Nephron (organoid): ENCODE results near the gene URB2.

Experiments
- H3K27ac Mint-ChIP-seq, 3 experiments: 2 replicates each; pipeline ENCODE4 v1.8.0; 2020; ENCODE audit warnings: mixed read lengths in 3 of 3, mild to moderate bottlenecking in 2 of 3, moderate library complexity in 1 of 3
- H3K27me3 Mint-ChIP-seq: 2 replicates; pipeline ENCODE4 v1.8.0; 2021; ENCODE audit warnings: low read depth, mild to moderate bottlenecking, moderate library complexity, mixed read lengths
- H3K36me3 Mint-ChIP-seq: 2 replicates; pipeline ENCODE4 v1.8.0; 2020; ENCODE audit warnings: low read depth, mixed read lengths
- H3K4me1 Mint-ChIP-seq: 2 replicates; pipeline ENCODE4 v1.8.0; 2020; ENCODE audit warnings: mixed read lengths
- H3K4me3 Mint-ChIP-seq, 3 experiments: 2 replicates each; pipeline ENCODE4 v1.8.0; 2020; ENCODE audit warnings: mild to moderate bottlenecking in 3 of 3, mixed read lengths in 3 of 3, moderate library complexity in 2 of 3
- H3K9me3 Mint-ChIP-seq: 2 replicates; pipeline ENCODE4 v1.8.0; 2020; ENCODE audit warnings: mixed read lengths
- CTCF ChIP-seq, 3 experiments: fragments of 200-600 bp; sonication (generic); IDR thresholded peaks; one replicate each; pipeline ENCODE4 v1.5.0; 2021; ENCODE audit warnings: antibody characterized with exemption in 3 of 3; ENCODE audit not compliant: unreplicated experiment in 3 of 3

URB2 gene

GRCh38 chr1:229642970-229643369 lies 16.9 kb downstream of the URB2 start:
- Mint-ChIP-seq H3K4me3 (no peak overlapping the region), H3K9me3 (no peaks in the 10 kb centered on the region), H3K27ac (no peak overlapping the region), H3K36me3 (peaks cover 37% of the 10 kb centered on the region), H3K4me1 (no peaks in the 10 kb centered on the region), H3K27me3 (no peaks in the 10 kb centered on the region)
- no peak for TF ChIP-seq CTCF (IDR thresholded peaks at IDR 0.05; ENCODE audit: unreplicated experiment in 3 of 3)

- Mint-ChIP-seq H3K27ac (no peak overlapping the region), H3K4me3 (no peak overlapping the region), H3K27me3 (no peaks in the 10 kb centered on the region), H3K36me3 (peaks cover 30% of the 10 kb centered on the region), H3K9me3 (no peaks in the 10 kb centered on the region), H3K4me1 (no peaks in the 10 kb centered on the region)
- no peak for TF ChIP-seq CTCF (IDR thresholded peaks at IDR 0.05; ENCODE audit: unreplicated experiment in 3 of 3)
Observed at GRCh38 chr1:229643996-229644745, 18.1 kb downstream of the URB2 start.

- no peaks in the 10 kb centered on the region for H3K9me3 Mint-ChIP-seq
- H3K36me3 Mint-ChIP-seq = peaks cover 34% of the 10 kb centered on the region
- H3K4me1 Mint-ChIP-seq = no peaks in the 10 kb centered on the region
- H3K27me3 Mint-ChIP-seq = no peaks in the 10 kb centered on the region
- no peak overlapping the region for H3K27ac Mint-ChIP-seq
- no peak overlapping the region for H3K4me3 Mint-ChIP-seq
- no peak for TF ChIP-seq CTCF (IDR thresholded peaks at IDR 0.05; ENCODE audit: unreplicated experiment in 3 of 3)
Observed at GRCh38 chr1:229645324-229645993, 19.4 kb downstream of the URB2 start.

- no peak overlapping the region for H3K27ac Mint-ChIP-seq
- no peaks in the 10 kb centered on the region for H3K9me3 Mint-ChIP-seq
- no peak for TF ChIP-seq CTCF (IDR thresholded peaks at IDR 0.05; ENCODE audit: unreplicated experiment in 3 of 3)
- H3K27me3 Mint-ChIP-seq = no peaks in the 10 kb centered on the region
- H3K36me3 Mint-ChIP-seq = peaks cover 37% of the 10 kb centered on the region
- no peak overlapping the region for H3K4me3 Mint-ChIP-seq
- no peaks in the 10 kb centered on the region for H3K4me1 Mint-ChIP-seq
Observed at GRCh38 chr1:229648406-229648805, 22.4 kb downstream of the URB2 start.

- no peak overlapping the region for H3K4me3 Mint-ChIP-seq
- H3K9me3 Mint-ChIP-seq = no peaks in the 10 kb centered on the region
- no peaks in the 10 kb centered on the region for H3K27me3 Mint-ChIP-seq
- TF ChIP-seq CTCF (IDR thresholded peaks at IDR 0.05; ENCODE audit: unreplicated experiment in 3 of 3) = no peak
- no peaks in the 10 kb centered on the region for H3K4me1 Mint-ChIP-seq
- no peak overlapping the region for H3K27ac Mint-ChIP-seq
- peaks cover 43% of the 10 kb centered on the region for H3K36me3 Mint-ChIP-seq
Observed at GRCh38 chr1:229650045-229650444, 24.0 kb downstream of the URB2 start.

- Mint-ChIP-seq H3K27me3 (no peaks in the 10 kb centered on the region), H3K36me3 (peaks cover 35% of the 10 kb centered on the region), H3K4me3 (no peak overlapping the region), H3K9me3 (no peaks in the 10 kb centered on the region), H3K4me1 (no peaks in the 10 kb centered on the region), H3K27ac (no peak overlapping the region)
- TF ChIP-seq CTCF (IDR thresholded peaks at IDR 0.05; ENCODE audit: unreplicated experiment in 3 of 3) = no peak
Observed at GRCh38 chr1:229651546-229651945, 25.5 kb downstream of the URB2 start.
